Caco-2 (cell line): ENCODE results near the gene NRXN3. TPM values are rescaled to one million over a fixed set of nuclear protein-coding genes. Genes with fewer than 3 reads are reported as not detected.

Experiments used
- BruUV-seq: library from RNA; stranded (reverse); fragments of 400-500 nt; replicated peaks from 2 replicates; lab custom pipeline; 2021; lab: Mats Ljungman, UMichigan
- CTCF ChIA-PET: fragments of 300-600 bp; sonication (Branson Sonifier 250); formaldehyde crosslinking; loops from one replicate; lab custom pipeline; 2022; ENCODE audit warnings: antibody characterized with exemption; lab: Charles Lee
- POLR2A ChIA-PET: fragments of 300-600 bp; sonication (Branson Sonifier 250); formaldehyde crosslinking; loops from one replicate; lab custom pipeline; 2022; ENCODE audit warnings: antibody characterized with exemption; lab: Charles Lee
- DNase-seq, 2 experiments: peaks; one replicate each; pipeline versions ENCODE4 v3.0.0 to v3.0.0-alpha.2; 2020 to 2022
- H3K27me3 ChIP-seq: replicated peaks from 2 replicates; pipeline ENCODE4 v1.6.0; 2011; ENCODE audit warnings: low read length; ENCODE audit not compliant: control insufficient read depth, insufficient read depth
- H3K36me3 ChIP-seq: 2 replicates; pipeline ENCODE4 v1.5.1; 2011; ENCODE audit warnings: low read length; ENCODE audit not compliant: control insufficient read depth, insufficient read depth
- H3K4me1 ChIP-seq: fragments of 250-450 bp; sonication (Bioruptor Pico); 2 replicates; pipeline ENCODE4 v1.5.1; 2020; ENCODE audit warnings: mild to moderate bottlenecking
- H3K4me3 ChIP-seq: 2 replicates; pipeline ENCODE4 v1.5.1; 2011; ENCODE audit warnings: low read depth, mild to moderate bottlenecking, control low read depth, low read length
- H3K9me3 ChIP-seq: fragments of 250-450 bp; sonication (Bioruptor Pico); 2 replicates; pipeline ENCODE4 v1.5.1; 2020; ENCODE audit warnings: mild to moderate bottlenecking, moderate library complexity
- H3K27ac Mint-ChIP-seq: one replicate; pipeline ENCODE4 v1.8.0; 2022; ENCODE audit warnings: mixed read lengths; ENCODE audit not compliant: unreplicated experiment
- H3K27me3 Mint-ChIP-seq: one replicate; pipeline ENCODE4 v1.8.0; 2022; ENCODE audit warnings: mixed read lengths; ENCODE audit not compliant: insufficient read depth, unreplicated experiment
- H3K36me3 Mint-ChIP-seq: one replicate; pipeline ENCODE4 v1.8.0; 2022; ENCODE audit warnings: mild to moderate bottlenecking, mixed read lengths; ENCODE audit not compliant: insufficient read depth, unreplicated experiment
- H3K4me1 Mint-ChIP-seq: one replicate; pipeline ENCODE4 v1.8.0; 2022; ENCODE audit warnings: low read depth, mixed read lengths; ENCODE audit not compliant: unreplicated experiment
- H3K4me3 Mint-ChIP-seq: one replicate; pipeline ENCODE4 v1.8.0; 2022; ENCODE audit warnings: mild to moderate bottlenecking, moderate library complexity, mixed read lengths; ENCODE audit not compliant: unreplicated experiment
- H3K9me3 Mint-ChIP-seq: one replicate; pipeline ENCODE4 v1.8.0; 2022; ENCODE audit warnings: mixed read lengths; ENCODE audit not compliant: unreplicated experiment
- CTCF ChIP-seq, 2 experiments: fragments of 200-600 bp in 1 of 2; IDR thresholded peaks; 1 replicate in 1 of 2; 2 replicates in 1 of 2; pipeline versions ENCODE4 v1.5.1 to v1.8.0; 2011 to 2022; ENCODE audit warnings: antibody characterized with exemption in 1 of 2, control low read depth in 1 of 2, inconsistent platforms in 1 of 2, low read depth in 1 of 2, low read length in 1 of 2, mild to moderate bottlenecking in 1 of 2, moderate library complexity in 1 of 2; ENCODE audit not compliant: insufficient read depth in 1 of 2, severe bottlenecking in 1 of 2, unreplicated experiment in 1 of 2
- intact Hi-C: fragments of 100-400 bp; cut with micrococcal nuclease; formaldehyde crosslinking; loops from one replicate; pipeline ENCODE4 v1.10.0; 2022; ENCODE audit not compliant: unreplicated experiment
- total RNA-seq: library from RNA; stranded (reverse); gene quantifications from 2 replicates; pipeline ENCODE4 v1.2.3, GENCODE V29; 2022

NRXN3 gene
- total RNA-seq, 1 experiment from 2014 or later: 12.4 TPM

GRCh38 chr14:79137836-79138235, 967.7 kb downstream of the NRXN3 start:
- ChIA-PET CTCF (no interaction called here), POLR2A (no interaction called here)
- Histone ChIP-seq H3K9me3 (no peaks in the 10 kb centered on the region), H3K4me3 (no peak overlapping the region), H3K36me3 (no peaks in the 10 kb centered on the region), H3K4me1 (no peaks in the 10 kb centered on the region), H3K27me3 (no peaks in the 10 kb centered on the region)
- H3K4me1 Mint-ChIP-seq: no peaks in the 10 kb centered on the region
- H3K4me3 Mint-ChIP-seq: no peak overlapping the region
- intact Hi-C loops: no loop called here
- no peak overlapping the region for H3K27ac Mint-ChIP-seq
- H3K27me3 Mint-ChIP-seq: peaks cover 6% of the 10 kb centered on the region
- H3K36me3 Mint-ChIP-seq: no peaks in the 10 kb centered on the region
- no peak for TF ChIP-seq CTCF (IDR thresholded peaks at IDR 0.05; ENCODE audit: insufficient read depth in 1 of 2, low read depth in 1 of 2, low read length in 1 of 2, severe bottlenecking in 1 of 2, unreplicated experiment in 1 of 2)
- DNase-seq: no peak
- no TSS peak for BruUV-seq
- no peaks in the 10 kb centered on the region for H3K9me3 Mint-ChIP-seq

GRCh38 chr14:79144896-79145295, 974.7 kb downstream of the NRXN3 start:
- Histone ChIP-seq H3K4me1 (no peaks in the 10 kb centered on the region), H3K9me3 (no peaks in the 10 kb centered on the region), H3K4me3 (no peak overlapping the region), H3K27me3 (no peaks in the 10 kb centered on the region), H3K36me3 (no peaks in the 10 kb centered on the region)
- Mint-ChIP-seq H3K27me3 (peaks cover 21% of the 10 kb centered on the region), H3K36me3 (no peaks in the 10 kb centered on the region), H3K4me1 (no peaks in the 10 kb centered on the region), H3K27ac (no peak overlapping the region), H3K4me3 (no peak overlapping the region), H3K9me3 (no peaks in the 10 kb centered on the region)
- DNase-seq: no peak
- BruUV-seq: no TSS peak
- no peak for TF ChIP-seq CTCF (IDR thresholded peaks at IDR 0.05; ENCODE audit: insufficient read depth in 1 of 2, low read depth in 1 of 2, low read length in 1 of 2, severe bottlenecking in 1 of 2, unreplicated experiment in 1 of 2)
- ChIA-PET CTCF (no interaction called here), POLR2A (no interaction called here)
- intact Hi-C loops: no loop called here

- POLR2A ChIA-PET: no interaction called here
- intact Hi-C loops: no loop called here
- Mint-ChIP-seq H3K4me1 (no peaks in the 10 kb centered on the region), H3K27ac (no peak overlapping the region), H3K4me3 (no peak overlapping the region), H3K9me3 (no peaks in the 10 kb centered on the region), H3K36me3 (no peaks in the 10 kb centered on the region), H3K27me3 (peaks cover 13% of the 10 kb centered on the region)
- CTCF ChIA-PET: no interaction called here
- Histone ChIP-seq H3K27me3 (no peaks in the 10 kb centered on the region), H3K4me3 (no peak overlapping the region), H3K9me3 (no peaks in the 10 kb centered on the region; the same call in 1 of the 2 replicates), H3K4me1 (no peaks in the 10 kb centered on the region), H3K36me3 (no peaks in the 10 kb centered on the region)
- DNase-seq: no peak
- no TSS peak for BruUV-seq
- TF ChIP-seq CTCF (IDR thresholded peaks at IDR 0.05; ENCODE audit: insufficient read depth in 1 of 2, low read depth in 1 of 2, low read length in 1 of 2, severe bottlenecking in 1 of 2, unreplicated experiment in 1 of 2): no peak
Measured at GRCh38 chr14:79150226-79150625, 980.1 kb downstream of the NRXN3 start.
